Esophagus muscularis mucosa (tissue), 4 donors: ENCODE data around the gene ATP11A. TPM values are rescaled to one million over a fixed set of nuclear protein-coding genes. Genes with fewer than 3 reads are reported as not detected.

Source experiments
- DNase-seq: peaks from one replicate; pipeline ENCODE4 v3.0.0-alpha.2; 2017; ENCODE audit errors: extremely low spot score
- H3K27ac ChIP-seq, 4 donors: fragments of 200-600 bp; sonication (generic); replicated peaks in 1 of 4; 1 replicate in 3 of 4; 2 replicates in 1 of 4; pipeline ENCODE4 v1.5.1; 2016 to 2019; ENCODE audit warnings: mild to moderate bottlenecking in 1 of 4
- H3K27me3 ChIP-seq, 4 donors: fragments of 200-600 bp; sonication (generic); one replicate each; pipeline versions ENCODE4 v1.5.1 to v1.6.0; 2016 to 2019
- H3K36me3 ChIP-seq, 4 donors: fragments of 200-600 bp; sonication (generic); one replicate each; pipeline ENCODE4 v1.5.1; 2016 to 2019
- H3K4me1 ChIP-seq, 4 donors: fragments of 200-600 bp; sonication (generic); one replicate each; pipeline ENCODE4 v1.5.1; 2016 to 2019
- H3K4me3 ChIP-seq, 4 donors: fragments of 200-600 bp; sonication (generic); 1 replicate in 2 of 4; 2 replicates in 2 of 4; pipeline ENCODE4 v1.5.1; 2016 to 2019; ENCODE audit warnings: mild to moderate bottlenecking in 4 of 4, moderate library complexity in 1 of 4
- H3K9me3 ChIP-seq, 4 donors: fragments of 200-600 bp; sonication (generic); 1 replicate in 3 of 4; 2 replicates in 1 of 4; pipeline ENCODE4 v1.5.1; 2016 to 2019
- EP300 ChIP-seq: sonication (generic); formaldehyde crosslinking; IDR thresholded peaks from one replicate; pipeline ENCODE4 v1.6.1; 2017; ENCODE audit warnings: antibody characterized with exemption
- POLR2A ChIP-seq: fragments of 450-650 bp; IDR thresholded peaks from one replicate; pipeline ENCODE4 v1.6.1; 2017; ENCODE audit warnings: antibody characterized with exemption, moderate library complexity, mild to moderate bottlenecking, low read depth
- POLR2AphosphoS5 ChIP-seq, 2 donors: sonication (generic); formaldehyde crosslinking; IDR thresholded peaks; one replicate each; pipeline ENCODE4 v1.6.1; 2017; ENCODE audit warnings: antibody characterized with exemption in 2 of 2
- WGBS: methylation state at CpG from one replicate; pipeline ENCODE4 v1.1.5; 2018; 5-methylcytosine and 5-hydroxymethylcytosine counted together
- intact Hi-C: fragments of 100-400 bp; cut with DNase I; formaldehyde crosslinking; loops from one replicate; pipeline ENCODE4 v1.15.1; 2023
- total RNA-seq, 4 donors: library from RNA; depleted of rRNA; stranded (reverse); fragments of >200 nt; gene quantifications; one replicate each; pipeline versions ENCODE4 v1.1.0 to v1.2.1, GENCODE V29; 2016
- TF ChIP-seq, protein P1 (sequence below), 3 experiments: fragments of 200-600 bp in 2 of 3; fragments of 450-650 bp in 1 of 3; sonication (generic) in 2 of 3; IDR thresholded peaks; one replicate each; pipeline ENCODE4 v1.5.1; 2017 to 2019; ENCODE audit warnings: antibody characterized with exemption in 3 of 3, mild to moderate bottlenecking in 2 of 3, moderate library complexity in 1 of 3

Gene ATP11A
- total RNA-seq, 4 donors from 2014 or later, result 11.2 to 27.8 (median 14.3) TPM

DNA sequence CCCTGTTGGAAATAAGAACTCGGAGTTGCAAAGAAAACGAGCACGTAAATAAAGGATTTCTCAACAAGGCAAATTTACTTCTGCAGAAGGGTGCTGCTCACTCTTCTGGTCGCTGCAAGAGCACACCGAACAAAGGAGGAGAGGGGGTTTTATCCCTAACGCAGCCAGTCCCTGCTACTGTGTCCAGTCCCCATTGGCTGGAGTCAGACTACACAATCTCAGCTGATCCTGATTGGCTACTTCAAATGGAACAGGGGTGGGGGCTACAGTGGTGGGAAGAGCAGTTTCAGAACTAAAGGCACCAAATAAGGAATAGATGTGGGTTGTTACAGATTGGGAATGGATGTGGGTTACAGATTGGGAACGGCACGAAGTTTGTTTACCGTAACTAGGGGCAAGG is 215.2 kb downstream of the ATP11A start:
- intact Hi-C loops, result no loop called here
- no peak for DNase-seq
- H3K4me1 ChIP-seq, result no peaks in the 10 kb centered on the region

DNA sequence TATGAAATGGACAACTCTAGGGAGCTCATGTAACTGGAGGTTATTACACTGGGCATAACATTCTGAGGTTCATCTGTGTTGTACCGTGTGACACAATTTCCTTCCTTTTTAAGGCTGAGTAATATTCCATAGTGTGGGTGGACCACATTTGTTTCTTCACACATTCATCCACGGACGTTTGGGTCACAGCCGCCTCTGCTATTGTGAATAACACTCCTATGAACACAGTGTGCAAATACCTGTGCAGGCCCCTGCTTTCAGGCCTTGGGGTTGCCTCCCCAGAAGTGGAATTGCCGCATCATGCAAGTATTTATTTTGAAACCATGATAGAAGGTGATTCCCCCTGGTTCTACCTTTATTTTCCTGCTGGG is 215.8 kb downstream of the ATP11A start:
- Histone ChIP-seq H3K27ac (no peak overlapping the region), H3K4me1 (no peaks in the 10 kb centered on the region), H3K27me3 (peaks cover 0 to 34% (median 0%) of the 10 kb centered on the region in 4 donors), H3K9me3 (peaks cover 0 to 14% (median 7%) of the 10 kb centered on the region in 4 donors), H3K36me3 (no peaks in the 10 kb centered on the region), H3K4me3 (no peak overlapping the region)
- 89% methylated on average over 5 of the region's 5 CpGs for WGBS
- intact Hi-C loops, result no loop called here
- TF ChIP-seq POLR2AphosphoS5 (IDR thresholded peaks at IDR 0.05) (no peak), POLR2A (no peak), EP300 (no peak)
- TF ChIP-seq, protein P1, sequence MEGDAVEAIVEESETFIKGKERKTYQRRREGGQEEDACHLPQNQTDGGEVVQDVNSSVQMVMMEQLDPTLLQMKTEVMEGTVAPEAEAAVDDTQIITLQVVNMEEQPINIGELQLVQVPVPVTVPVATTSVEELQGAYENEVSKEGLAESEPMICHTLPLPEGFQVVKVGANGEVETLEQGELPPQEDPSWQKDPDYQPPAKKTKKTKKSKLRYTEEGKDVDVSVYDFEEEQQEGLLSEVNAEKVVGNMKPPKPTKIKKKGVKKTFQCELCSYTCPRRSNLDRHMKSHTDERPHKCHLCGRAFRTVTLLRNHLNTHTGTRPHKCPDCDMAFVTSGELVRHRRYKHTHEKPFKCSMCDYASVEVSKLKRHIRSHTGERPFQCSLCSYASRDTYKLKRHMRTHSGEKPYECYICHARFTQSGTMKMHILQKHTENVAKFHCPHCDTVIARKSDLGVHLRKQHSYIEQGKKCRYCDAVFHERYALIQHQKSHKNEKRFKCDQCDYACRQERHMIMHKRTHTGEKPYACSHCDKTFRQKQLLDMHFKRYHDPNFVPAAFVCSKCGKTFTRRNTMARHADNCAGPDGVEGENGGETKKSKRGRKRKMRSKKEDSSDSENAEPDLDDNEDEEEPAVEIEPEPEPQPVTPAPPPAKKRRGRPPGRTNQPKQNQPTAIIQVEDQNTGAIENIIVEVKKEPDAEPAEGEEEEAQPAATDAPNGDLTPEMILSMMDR (IDR thresholded peaks at IDR 0.05), result no peak
- no peak for DNase-seq

More for the DNA sequence above, 215.2 kb downstream of the ATP11A start:
- Histone ChIP-seq H3K36me3 (no peaks in the 10 kb centered on the region), H3K27me3 (peaks cover 0 to 36% (median 0%) of the 10 kb centered on the region in 4 donors), H3K9me3 (peaks cover 0 to 14% (median 7%) of the 10 kb centered on the region in 4 donors), H3K4me3 (no peak overlapping the region), H3K27ac (no peak overlapping the region)
- 96% methylated on average over 9 of the region's 9 CpGs for WGBS
- TF ChIP-seq POLR2A, result no peak
- TF ChIP-seq POLR2AphosphoS5 (IDR thresholded peaks at IDR 0.05), result no peak
- TF ChIP-seq, protein P1 (IDR thresholded peaks at IDR 0.05), result no peak
- no peak for TF ChIP-seq EP300

DNA sequence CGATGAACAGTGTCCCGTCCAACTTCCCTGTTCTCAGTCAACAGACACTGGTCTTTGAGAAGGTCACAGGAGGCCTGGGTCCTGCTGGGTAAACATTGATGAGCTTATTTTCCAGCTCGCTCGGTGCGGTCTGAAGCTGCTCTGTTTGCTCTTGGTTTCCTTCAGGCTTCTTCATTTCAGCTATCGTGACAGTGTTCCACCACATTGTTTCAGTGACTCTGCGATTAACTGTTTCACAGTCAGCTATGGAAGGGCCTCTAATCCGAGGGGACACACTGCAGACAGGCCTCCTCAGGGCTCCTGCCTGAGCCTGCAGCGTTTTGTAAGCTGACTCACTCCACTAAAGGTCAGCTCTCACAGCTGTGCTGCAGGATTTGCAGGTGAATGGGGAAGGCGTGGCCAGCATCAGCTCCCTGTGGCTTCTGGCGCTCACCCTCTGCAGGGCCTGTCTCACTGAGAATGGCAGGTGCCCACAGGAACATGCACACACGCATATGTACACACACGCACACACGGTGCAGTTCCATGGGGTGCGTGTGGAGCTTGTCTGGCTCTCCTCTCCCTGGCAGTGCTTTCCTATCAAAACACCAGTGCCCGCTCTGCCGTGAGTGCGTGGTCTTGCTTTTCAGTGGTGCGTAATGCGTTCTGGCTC is 216.3 kb downstream of the ATP11A start:
- intact Hi-C loops, result no loop called here
- H3K27me3 ChIP-seq, result peaks cover 0 to 36% (median 0%) of the 10 kb centered on the region in 4 donors
- WGBS, result 83% methylated on average over 15 of the region's 20 CpGs
- no peak overlapping the region for H3K4me3 ChIP-seq
- H3K36me3 ChIP-seq, result no peaks in the 10 kb centered on the region
- no peak for DNase-seq
- H3K9me3 ChIP-seq, result peaks cover 0 to 14% (median 7%) of the 10 kb centered on the region in 4 donors
- H3K4me1 ChIP-seq, result no peaks in the 10 kb centered on the region
- no peak overlapping the region for H3K27ac ChIP-seq
- no peak for TF ChIP-seq POLR2A
- TF ChIP-seq, protein P1 (IDR thresholded peaks at IDR 0.05), result no peak
- no peak for TF ChIP-seq POLR2AphosphoS5 (IDR thresholded peaks at IDR 0.05)
- no peak for TF ChIP-seq EP300

DNA sequence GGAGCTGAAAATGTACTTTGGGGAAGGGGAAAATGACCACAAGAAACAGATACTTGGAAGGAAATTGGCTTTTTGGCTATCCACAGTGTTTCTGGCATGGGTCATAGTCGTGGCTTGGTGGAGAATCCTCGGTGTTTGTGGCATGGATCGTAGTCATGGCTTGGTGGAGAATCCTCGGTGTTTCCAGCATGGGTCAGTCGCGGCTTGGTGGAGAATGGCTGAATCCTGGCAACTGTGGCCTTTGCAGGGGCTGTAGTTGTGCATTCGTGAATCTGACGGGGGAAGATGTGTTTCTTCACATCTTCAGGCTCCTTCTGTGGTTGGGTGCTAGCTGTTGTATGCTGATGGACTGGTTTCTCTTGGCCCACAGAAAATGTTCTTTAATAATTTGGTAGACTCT is 217.4 kb downstream of the ATP11A start:
- TF ChIP-seq POLR2A, result no peak
- TF ChIP-seq EP300, result no peak
- Histone ChIP-seq H3K27me3 (peaks cover 0 to 48% (median 0%) of the 10 kb centered on the region in 4 donors), H3K4me3 (no peak overlapping the region), H3K4me1 (no peaks in the 10 kb centered on the region), H3K27ac (no peak overlapping the region), H3K9me3 (peaks cover 0 to 14% (median 7%) of the 10 kb centered on the region in 4 donors), H3K36me3 (no peaks in the 10 kb centered on the region)
- WGBS, result 94% methylated on average over 8 of the region's 8 CpGs
- DNase-seq, result no peak
- intact Hi-C loops, result no loop called here

DNA sequence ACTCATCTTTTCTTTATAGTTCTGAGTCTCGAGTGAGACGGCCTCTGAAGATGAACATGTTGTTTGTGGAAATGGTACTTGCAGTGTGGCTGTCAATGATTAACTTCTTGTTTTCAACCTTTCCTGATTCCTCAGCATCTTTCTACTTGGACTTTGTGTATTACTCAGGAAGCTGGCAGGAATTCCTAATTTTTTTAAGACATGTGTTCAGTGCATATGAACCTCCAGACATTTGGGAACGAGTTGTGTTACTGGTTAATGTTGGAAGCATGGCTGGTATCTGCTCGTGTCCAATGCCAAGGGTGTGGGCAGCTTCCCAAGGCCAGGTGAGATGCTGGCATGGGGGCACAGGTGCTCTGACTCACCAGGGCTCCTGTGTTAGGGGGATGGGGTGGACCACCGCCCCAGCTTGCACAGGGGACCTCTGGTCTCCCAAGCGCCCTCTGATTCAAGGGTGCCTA is 218.1 kb downstream of the ATP11A start:
- H3K9me3 ChIP-seq, result peaks cover 0 to 14% (median 7%) of the 10 kb centered on the region in 4 donors
- H3K4me3 ChIP-seq, result no peak overlapping the region
- H3K27ac ChIP-seq, result no peak overlapping the region
- H3K4me1 ChIP-seq, result no peaks in the 10 kb centered on the region
- H3K27me3 ChIP-seq, result peaks cover 0 to 52% (median 0%) of the 10 kb centered on the region in 4 donors
- TF ChIP-seq EP300 (no peak), POLR2A (no peak)
- TF ChIP-seq, protein P1 (IDR thresholded peaks at IDR 0.05), result no peak
- no peaks in the 10 kb centered on the region for H3K36me3 ChIP-seq
- 73% methylated on average over 5 of the region's 6 CpGs for WGBS
- intact Hi-C loops, result no loop called here
- no peak for DNase-seq
